NCI-H1105 treated with DMSO at 0.1 percent for 48 hours (cell line): ENCODE data around the gene ING5.
A peak's percentile ranks its signal among the peaks of the same experiment; 100 is the strongest.

Experiments used
- DNase-seq: peaks from one replicate; lab custom pipeline; 2025; lab: John Stamatoyannopoulos, UW

ING5 gene

GRCh38 chr2:241760301-241760771 lies 58.5 kb downstream of the ING5 start:
- DNase-seq = no peak

DNA sequence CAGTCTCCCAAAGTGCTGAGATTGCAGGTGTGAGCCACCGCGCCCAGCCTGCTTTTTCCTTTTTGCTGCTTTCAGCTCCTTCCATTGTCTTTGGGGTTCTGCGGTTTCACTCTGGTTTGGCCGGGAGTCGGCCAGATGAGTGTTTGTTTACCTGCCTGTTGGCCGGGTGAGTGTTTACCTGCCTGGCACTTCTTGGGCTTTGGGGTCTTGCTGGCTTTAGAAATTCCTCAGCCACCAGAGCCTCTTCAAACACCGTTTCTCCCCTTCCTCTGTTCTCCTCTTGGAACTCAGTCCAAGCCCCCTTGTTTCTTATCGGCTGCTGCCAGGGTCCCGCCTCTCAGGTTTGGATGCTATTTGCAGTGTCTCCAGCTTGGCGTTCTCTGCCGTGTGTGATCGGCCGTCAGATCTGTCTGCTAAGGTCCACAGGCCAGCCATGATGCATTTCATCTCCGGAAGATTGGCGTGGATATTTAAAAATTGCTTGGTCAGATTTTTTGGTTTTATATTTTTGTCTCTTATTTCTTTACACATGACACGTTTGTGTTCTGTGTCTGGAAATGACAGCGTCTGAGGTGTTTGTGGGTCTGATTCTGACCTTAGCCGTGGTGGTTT lies 60.6 kb downstream of the ING5 start:
- peak; percentile 14 for DNase-seq

- no peak for DNase-seq
Measured at GRCh38 chr2:241762933-241763369, 61.1 kb downstream of the ING5 start.

DNA sequence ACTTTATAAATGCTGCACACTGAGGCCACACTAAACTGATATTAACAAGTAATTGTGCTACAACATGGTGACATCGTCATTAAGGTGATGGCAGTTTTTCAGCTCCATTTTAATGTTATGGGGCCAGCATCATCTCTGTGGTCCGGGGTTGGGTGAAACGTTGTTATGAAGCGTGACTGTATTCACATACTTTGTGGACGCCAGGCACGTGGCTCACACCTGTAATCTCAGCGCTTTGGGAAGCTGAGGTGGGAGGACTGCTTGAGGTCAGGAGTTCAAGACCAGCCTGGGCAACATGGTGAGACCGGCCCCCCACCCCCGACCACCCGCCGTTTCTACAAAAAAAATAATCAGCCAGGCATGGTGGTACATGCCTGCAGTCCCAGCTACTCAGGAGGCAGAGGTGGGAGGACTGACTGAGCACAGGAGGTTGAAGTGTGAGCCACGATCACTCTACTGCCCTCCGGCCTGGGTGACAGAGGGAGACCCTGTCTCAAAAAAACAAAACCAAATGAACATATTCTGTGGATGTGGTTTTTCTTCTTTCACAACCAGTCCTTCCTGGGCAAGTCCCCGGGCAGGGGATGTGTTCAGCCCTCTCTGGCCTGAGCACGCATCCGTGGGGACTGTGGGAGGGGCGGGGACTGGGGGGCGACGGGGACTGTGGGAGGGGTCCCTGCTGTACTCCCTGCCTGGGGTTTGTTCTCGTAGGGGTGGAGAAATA lies 61.9 kb downstream of the ING5 start:
- DNase-seq = no peak

GRCh38 chr2:241764275-241765241 lies 62.7 kb downstream of the ING5 start:
- no peak for DNase-seq

DNA sequence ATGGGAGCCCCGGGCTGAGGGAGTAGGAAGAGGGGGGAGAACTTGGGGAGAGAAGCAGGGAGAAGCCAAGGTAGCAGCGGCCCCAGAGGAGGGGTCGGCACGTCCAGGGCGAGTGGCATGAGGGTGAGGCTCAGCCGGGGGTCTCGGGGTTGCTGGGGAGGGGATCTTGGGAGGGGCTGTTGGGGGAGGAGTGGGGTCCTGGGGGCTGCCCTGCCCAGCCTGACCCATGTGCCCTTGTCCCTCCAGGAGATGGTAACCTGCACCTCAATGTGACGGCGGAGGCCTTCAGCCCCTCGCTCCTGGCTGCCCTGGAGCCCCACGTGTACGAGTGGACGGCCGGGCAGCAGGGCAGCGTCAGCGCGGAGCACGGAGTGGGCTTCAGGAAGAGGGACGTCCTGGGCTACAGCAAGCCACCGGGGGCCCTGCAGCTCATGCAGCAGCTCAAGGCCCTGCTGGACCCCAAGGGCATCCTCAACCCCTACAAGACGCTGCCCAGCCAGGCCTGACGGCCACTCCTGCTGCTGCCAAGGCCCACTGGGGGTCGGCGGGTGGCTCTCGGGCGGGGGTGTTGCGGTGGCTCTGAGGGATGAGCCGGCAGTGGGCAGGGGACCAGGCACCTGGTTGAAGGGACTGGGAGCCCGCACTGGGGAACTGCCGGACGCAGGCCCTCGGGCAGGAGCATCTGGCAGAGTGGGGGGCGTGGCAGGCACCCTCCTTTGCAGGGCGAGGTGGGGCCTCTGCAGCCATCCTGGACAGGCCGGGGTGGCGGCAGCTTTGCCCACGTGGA lies 65.8 kb downstream of the ING5 start:
- no peak for DNase-seq

DNA sequence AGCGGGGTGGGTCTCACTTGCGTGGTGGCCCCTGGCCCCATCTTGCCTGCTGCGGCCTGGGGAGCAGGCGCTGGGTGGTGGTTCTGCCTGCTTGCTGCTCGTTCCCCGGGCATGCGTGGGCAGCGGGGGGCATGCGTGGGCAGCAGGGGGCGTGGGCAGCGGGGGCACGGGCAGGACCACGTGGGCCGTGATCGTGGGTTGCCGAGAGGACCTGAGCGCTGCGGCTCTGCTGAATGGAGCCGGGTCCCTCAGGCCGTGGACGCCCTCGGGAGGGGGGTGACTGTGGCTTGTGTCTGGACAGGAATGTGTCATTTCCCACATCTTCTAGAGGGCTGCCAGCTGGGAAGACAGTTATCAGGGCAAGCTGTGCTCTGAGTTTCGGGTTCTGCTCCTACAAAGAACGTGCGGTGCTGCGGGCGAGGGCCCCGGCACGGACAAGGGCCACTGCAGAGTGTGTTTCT lies 66.4 kb downstream of the ING5 start:
- DNase-seq = no peak

DNA sequence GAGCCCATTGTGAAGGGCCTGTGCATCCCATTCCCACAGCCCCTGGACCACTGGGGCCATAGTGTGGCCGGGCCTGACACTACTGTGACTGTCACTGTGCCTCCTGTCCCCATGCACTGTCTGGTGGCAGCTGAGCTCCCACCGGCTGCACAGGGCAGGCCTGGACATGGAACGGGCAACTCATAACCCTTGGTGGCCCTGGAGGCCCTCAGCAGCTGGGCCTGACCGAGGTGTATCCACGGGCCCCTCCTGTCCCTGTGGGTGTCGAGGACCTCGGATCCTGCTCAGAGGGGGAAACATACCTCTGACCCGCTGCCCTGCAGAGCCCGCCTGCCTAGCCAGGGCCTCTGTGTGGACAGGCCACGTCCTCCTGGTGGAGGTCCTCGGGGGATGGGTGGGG lies 67.0 kb downstream of the ING5 start:
- DNase-seq = no peak

DNA sequence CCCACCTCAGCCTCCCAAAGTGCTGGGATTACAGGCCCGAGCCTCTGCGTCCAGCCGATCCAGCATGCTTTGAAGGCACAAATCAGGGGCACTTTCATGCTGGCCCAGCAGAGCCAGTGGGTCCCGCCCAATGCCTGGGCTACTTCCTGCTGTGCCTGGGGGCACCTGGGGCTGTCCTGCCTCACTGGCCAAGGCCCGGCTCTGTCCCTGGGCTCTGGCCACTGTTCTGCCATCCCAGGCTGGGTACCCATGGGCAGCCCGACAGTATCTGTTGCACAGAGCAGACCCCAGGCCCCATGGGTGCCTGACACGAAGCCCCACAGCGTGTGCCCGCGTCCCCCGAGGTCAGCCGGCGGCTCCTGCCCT lies 68.0 kb downstream of the ING5 start:
- no peak for DNase-seq

DNA sequence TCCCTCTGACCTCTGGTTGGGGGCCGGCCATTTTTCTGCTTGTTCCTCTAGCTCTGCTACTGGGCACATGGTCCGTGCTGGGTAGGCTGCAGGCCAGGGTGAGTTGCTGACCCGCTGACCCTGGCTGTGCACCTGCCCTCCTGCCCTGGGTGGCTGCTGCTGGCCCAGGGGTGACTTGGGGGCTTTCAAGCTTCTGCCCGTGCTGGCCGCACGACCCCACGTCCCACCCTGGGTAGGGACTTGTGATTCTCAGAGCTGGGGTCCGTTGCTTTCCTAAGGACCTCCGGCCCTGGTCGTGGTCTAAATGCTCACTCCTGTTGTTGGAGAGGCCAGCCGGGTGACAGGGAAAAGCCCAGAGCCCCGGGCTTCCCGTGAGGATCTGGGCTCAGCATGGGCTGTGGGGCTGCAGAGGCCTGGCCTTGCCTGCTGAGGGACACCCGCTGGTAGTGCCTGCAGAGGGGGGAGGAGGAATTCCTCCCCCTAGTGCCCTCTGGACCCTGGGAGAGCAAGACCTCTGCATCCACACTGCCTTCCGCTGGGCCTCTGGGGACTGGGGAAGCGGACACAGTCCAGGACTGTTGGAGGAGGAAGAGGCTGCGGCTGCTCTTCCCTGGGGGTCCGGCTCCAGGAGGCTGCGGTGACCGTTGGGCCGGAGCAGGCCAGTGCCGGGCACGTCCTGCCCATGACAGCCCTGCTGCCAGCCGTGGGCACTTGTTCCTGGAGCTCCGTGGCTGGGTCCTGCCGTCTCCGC lies 68.5 kb downstream of the ING5 start:
- no peak for DNase-seq

GRCh38 chr2:241770936-241771285 lies 69.1 kb downstream of the ING5 start:
- DNase-seq = no peak

- no peak for DNase-seq
Measured at GRCh38 chr2:241771286-241772062, 69.6 kb downstream of the ING5 start.

DNA sequence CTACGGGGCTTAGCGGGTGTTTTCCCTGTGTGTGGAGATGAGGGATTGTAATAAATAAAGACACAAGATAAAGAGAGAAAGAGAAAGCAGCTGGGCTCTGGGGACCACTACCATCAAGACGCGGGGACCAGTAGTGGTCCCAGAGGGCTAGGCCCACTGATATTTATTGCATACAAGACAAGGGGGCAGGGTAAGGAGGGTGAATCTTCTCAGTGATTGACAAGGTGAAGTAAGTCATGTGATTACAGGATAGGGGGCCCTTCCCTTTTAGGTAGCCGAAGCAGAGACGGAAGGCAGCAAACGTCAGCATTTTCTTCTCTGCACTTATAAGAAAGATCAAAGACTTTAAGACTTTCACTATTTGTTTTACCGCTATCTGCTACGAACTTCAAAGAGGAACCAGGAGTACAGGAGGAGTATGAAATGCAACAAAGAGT lies 70.2 kb downstream of the ING5 start:
- no peak for DNase-seq

DNA sequence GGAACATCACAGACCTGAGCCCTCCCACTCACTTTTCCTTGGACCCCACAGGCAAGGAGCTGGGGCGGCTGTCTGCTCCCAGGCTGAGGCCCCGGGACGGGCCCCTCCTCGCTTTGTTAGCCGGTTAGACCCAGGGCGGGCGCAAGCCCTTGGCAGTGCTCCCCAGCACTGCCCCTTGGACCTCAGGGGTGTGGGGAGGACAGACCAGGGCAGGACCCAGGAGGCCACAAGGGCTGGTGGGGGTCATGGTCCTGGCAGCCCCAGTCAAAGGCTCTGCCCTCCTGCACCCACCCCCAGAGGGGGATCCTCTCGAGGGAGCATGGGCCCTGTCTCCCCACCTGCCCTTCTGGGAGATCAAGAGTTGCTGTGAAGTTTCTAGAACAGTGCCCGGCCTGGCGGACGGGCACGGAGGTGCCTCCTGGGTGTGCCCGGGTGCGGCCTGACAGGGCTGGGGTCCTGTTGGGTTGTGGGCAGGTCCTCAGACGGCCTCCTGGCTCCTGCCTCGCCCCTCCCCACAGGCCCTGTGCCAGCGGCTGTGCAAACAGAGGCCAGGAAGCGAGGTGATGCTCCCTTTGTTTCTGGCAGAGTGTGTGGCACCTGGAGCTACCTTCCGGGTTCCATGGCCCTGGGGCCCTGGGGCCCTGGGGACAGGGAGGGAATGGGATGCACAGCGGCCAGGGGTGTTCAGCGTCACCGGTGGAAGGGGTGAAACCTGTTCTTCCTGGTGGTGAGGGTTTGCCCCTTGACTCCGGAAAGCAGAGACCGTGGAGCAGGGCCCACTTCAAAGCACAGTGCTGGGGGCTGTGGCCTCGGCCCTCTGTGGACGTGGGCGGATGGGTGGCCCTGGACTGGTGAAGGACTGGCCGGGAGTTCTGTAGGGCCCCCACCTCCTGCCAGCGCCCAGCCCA lies 71.9 kb downstream of the ING5 start:
- no peak for DNase-seq

DNA sequence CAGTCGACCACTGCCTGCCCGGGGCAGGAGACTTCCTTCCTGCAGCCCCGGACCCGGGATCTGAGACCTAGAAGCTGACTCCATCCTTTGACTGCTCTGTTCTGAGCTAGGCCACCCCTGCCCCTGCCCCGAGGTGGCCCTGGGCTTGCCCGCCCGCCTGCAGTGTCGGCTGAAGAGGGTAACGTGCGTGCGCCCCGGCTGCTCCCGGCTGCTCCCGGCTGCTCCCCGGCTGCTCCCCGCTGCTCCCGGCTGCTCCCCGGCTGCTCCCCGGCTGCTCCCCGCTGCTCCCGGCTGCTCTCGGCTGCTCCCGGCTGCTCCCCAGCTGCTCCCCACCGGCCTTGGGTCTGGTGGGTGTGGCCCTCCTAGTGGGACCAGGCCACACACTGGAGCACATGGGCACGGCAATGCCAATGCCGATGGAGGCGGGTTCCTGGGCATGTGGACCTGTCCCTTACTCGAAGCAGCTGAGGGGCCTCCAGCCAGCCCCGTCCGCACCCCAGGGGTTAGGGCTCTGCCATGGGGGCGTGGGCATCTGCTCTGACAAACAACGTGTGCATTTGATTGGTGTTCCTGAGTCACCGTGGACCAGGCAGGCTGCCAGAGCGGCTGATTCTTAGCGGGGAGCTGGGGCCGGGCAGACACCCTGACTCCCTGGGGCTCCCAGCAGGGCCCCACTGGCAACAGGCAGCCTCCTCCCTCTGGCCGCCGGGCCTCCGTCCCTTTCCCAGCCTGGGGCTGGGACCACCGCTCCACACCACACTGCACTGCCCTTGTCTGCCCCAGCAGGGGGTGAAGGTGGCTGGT lies 72.8 kb downstream of the ING5 start:
- no peak for DNase-seq

DNA sequence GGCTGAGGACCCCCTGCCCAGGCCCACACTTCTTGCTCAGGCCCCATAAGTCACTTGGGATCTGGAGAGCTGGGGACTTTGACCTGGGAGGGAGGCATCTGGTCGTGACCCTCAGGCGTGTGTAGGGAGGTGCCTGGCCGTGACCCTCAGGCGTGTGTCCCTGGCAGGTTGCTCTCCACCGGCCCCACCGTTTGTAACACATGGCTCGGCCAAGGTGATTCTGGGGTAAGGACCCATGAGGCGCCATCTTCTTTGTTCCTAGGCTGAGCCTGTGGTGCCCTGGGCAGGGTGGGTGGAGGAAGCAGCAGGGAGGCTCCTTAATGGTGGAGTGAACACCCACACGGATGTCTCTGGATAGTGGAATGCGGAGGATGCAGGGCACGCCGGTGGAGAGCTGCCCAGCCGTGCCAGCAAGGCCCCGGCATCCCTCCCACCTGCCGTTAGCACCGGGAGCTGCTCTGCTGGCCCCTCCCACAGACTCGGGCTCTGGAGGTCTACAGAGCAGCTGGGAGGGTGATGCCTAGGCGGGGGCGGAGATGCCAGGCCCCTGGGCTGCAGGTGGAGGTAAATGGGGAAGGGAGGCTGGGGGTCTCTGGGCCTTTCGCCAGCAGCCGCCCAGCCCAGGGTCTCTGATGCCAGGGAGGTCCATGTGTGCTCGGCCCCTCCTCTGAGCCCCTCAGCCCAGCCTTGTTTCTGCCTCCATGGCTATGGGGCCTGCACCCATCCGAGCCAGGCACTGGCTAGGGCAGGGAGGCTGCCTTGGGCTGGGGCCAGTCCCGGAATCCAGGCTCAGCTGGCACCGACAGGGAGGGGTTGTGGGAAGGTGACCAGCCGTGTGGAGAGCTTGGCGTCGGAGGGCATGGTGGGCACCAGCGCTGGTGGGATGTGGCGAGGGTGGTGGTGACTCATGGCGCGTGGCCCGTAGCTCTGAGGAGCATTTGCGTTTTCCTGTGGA lies 73.7 kb downstream of the ING5 start:
- DNase-seq = no peak
